Activated T-helper 2 cell treated with anti-CD3 and anti-CD28 coated beads, Interferon-gamma antibody, Interleukin-2, Interleukin-4, amounts not matched to agents 10 μg/mL and 5 μg/mL and 100 μg/mL, durations not matched to agents 14 hours and 24 hours and 36 hours (primary cell): ENCODE measurements around the gene MCAM. TPM values are rescaled to one million over a fixed set of nuclear protein-coding genes. Genes with fewer than 3 reads are reported as not detected.

Experiments
- DNase-seq: peaks from one replicate; pipeline ENCODE4 v3.0.0; 2021; ENCODE audit warnings: low spot score
- H3K27ac Mint-ChIP-seq: one replicate; pipeline ENCODE4 v1.8.0; 2021; ENCODE audit warnings: mixed read lengths
- H3K27me3 Mint-ChIP-seq: one replicate; pipeline ENCODE4 v1.8.0; 2021; ENCODE audit warnings: low read depth, mixed read lengths
- H3K36me3 Mint-ChIP-seq: one replicate; pipeline ENCODE4 v1.8.0; 2021; ENCODE audit warnings: low read depth, mixed read lengths
- H3K4me1 Mint-ChIP-seq: one replicate; pipeline ENCODE4 v1.8.0; 2021; ENCODE audit warnings: low read depth, mixed read lengths
- H3K4me3 Mint-ChIP-seq: one replicate; pipeline ENCODE4 v1.8.0; 2021; ENCODE audit warnings: low read depth, mild to moderate bottlenecking, moderate library complexity, mixed read lengths
- H3K9me3 Mint-ChIP-seq: one replicate; pipeline ENCODE4 v1.8.0; 2021; ENCODE audit warnings: mixed read lengths
- intact Hi-C: fragments of 100-400 bp; cut with micrococcal nuclease; formaldehyde crosslinking; loops from one replicate; pipeline ENCODE4 v1.15.1; 2023
- total RNA-seq: library from RNA; stranded (reverse); gene quantifications from 2 replicates; pipeline ENCODE4 v1.2.3, GENCODE V29; 2022

MCAM gene
- total RNA-seq, 1 donor from 2014 or later: 6.0 TPM

GRCh38 chr11:119306373-119306890, 10.5 kb downstream of the MCAM start:
- DNase-seq: no peak
- H3K27ac Mint-ChIP-seq: peak overlapping the region; percentile 92
- H3K4me1 Mint-ChIP-seq: peaks cover 24% of the 10 kb centered on the region
- intact Hi-C loops: loop anchor here (2.0 kb wide), 1 partner anchor 44 kb away; no protein-coding TSS in a partner anchor
- H3K9me3 Mint-ChIP-seq: no peaks in the 10 kb centered on the region
- H3K27me3 Mint-ChIP-seq: no peaks in the 10 kb centered on the region
- peak overlapping the region; percentile 31 for H3K4me3 Mint-ChIP-seq
- peaks cover 45% of the 10 kb centered on the region for H3K36me3 Mint-ChIP-seq

DNA sequence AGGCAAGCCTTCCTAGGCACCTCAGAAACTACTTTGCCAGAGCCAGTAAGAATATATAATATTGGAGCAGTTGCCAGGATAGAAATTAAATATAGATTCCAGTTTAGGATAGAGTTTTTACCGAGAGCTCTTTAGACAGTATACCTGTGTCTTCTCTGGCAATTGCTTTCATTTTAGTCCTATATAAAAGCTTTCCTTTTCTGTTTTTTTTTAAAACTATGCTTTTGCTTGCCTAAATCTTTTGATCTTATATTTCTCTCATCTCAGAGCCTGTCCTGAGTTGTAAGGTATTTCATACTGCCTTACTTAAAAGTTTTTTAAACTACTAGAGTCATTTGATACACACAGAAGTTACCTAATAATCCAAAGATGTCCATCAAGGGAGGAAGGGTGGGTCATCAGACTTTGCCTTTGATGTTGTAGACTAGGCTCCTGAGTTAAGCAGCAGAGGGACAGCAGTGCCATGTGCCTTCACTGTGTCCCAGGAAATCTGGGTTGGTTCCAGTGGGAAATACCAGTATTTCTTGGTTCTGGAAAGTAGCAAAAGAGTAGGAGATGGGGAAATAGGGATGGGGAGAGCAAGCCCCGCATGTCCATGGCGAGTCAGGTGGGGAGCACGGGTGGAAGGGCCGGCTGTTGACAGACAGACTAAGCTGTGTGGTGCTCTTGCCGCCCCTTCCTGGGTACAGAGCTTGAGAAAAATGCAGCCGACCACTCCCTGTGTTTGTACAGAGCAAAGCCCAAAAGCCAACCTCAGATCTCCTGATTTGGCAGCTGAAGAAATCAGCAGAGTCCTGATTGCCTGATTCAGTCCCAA, 11.2 kb downstream of the MCAM start:
- intact Hi-C loops: loop anchor here (2.0 kb wide), 1 partner anchor 43 kb away; no protein-coding TSS in a partner anchor
- Mint-ChIP-seq H3K9me3 (no peaks in the 10 kb centered on the region), H3K27ac (peak overlapping the region; percentile 92), H3K27me3 (no peaks in the 10 kb centered on the region), H3K4me1 (peaks cover 24% of the 10 kb centered on the region), H3K36me3 (peaks cover 51% of the 10 kb centered on the region), H3K4me3 (no peak overlapping the region)
- no peak for DNase-seq

- Mint-ChIP-seq H3K27me3 (no peaks in the 10 kb centered on the region), H3K36me3 (peaks cover 75% of the 10 kb centered on the region), H3K4me3 (no peak overlapping the region), H3K4me1 (peaks cover 24% of the 10 kb centered on the region), H3K27ac (no peak overlapping the region), H3K9me3 (no peaks in the 10 kb centered on the region)
- no peak for DNase-seq
- intact Hi-C loops: loop anchor here (2.0 kb wide), 1 partner anchor 14 kb away; no protein-coding TSS in a partner anchor
Measured at GRCh38 chr11:119303227-119303718, 13.7 kb downstream of the MCAM start.

- no peaks in the 10 kb centered on the region for H3K27me3 Mint-ChIP-seq
- peaks cover 89% of the 10 kb centered on the region for H3K36me3 Mint-ChIP-seq
- H3K4me3 Mint-ChIP-seq: no peak overlapping the region
- no peaks in the 10 kb centered on the region for H3K9me3 Mint-ChIP-seq
- no peak for DNase-seq
- H3K27ac Mint-ChIP-seq: no peak overlapping the region
- peaks cover 5% of the 10 kb centered on the region for H3K4me1 Mint-ChIP-seq
- intact Hi-C loops: no loop called here
Measured at GRCh38 chr11:119300198-119300964, 16.5 kb downstream of the MCAM start.

GRCh38 chr11:119299416-119299815, 17.5 kb downstream of the MCAM start:
- intact Hi-C loops: no loop called here
- Mint-ChIP-seq H3K36me3 (peaks cover 82% of the 10 kb centered on the region), H3K9me3 (no peaks in the 10 kb centered on the region), H3K4me1 (no peaks in the 10 kb centered on the region), H3K4me3 (no peak overlapping the region), H3K27me3 (no peaks in the 10 kb centered on the region), H3K27ac (no peak overlapping the region)
- no peak for DNase-seq

- Mint-ChIP-seq H3K4me3 (no peak overlapping the region), H3K36me3 (peaks cover 76% of the 10 kb centered on the region), H3K27ac (no peak overlapping the region), H3K4me1 (no peaks in the 10 kb centered on the region), H3K9me3 (no peaks in the 10 kb centered on the region), H3K27me3 (no peaks in the 10 kb centered on the region)
- DNase-seq: no peak
- intact Hi-C loops: no loop called here
Measured at GRCh38 chr11:119298726-119299125, 18.2 kb downstream of the MCAM start.

DNA sequence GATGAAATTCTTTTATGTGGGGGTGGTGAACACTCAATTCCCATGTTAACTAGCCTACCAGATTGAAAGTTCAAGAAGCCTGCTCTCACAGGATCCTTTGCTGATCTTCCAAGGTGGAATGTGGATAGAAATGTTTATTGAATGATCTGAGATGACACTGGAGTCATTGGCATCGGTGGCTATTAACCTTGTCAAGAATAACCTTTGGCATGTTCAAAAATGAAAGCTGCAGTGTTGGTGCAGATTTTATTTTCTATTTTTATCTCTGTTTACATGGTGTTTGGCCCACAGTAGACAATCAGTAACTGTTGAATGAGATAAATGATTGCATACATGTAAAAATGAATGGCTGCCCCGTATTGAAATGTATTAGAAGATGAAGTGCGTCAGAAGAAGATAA, 19.0 kb downstream of the MCAM start:
- no peaks in the 10 kb centered on the region for H3K9me3 Mint-ChIP-seq
- H3K27ac Mint-ChIP-seq: no peak overlapping the region
- intact Hi-C loops: no loop called here

GRCh38 chr11:119295178-119295577, 21.8 kb downstream of the MCAM start:
- H3K4me1 Mint-ChIP-seq: no peaks in the 10 kb centered on the region
- no peak overlapping the region for H3K4me3 Mint-ChIP-seq
- peaks cover 65% of the 10 kb centered on the region for H3K36me3 Mint-ChIP-seq
- no peaks in the 10 kb centered on the region for H3K9me3 Mint-ChIP-seq
- H3K27ac Mint-ChIP-seq: no peak overlapping the region
- DNase-seq: no peak
- no peaks in the 10 kb centered on the region for H3K27me3 Mint-ChIP-seq
- intact Hi-C loops: no loop called here

More for the DNA sequence above, 19.0 kb downstream of the MCAM start:
- Mint-ChIP-seq H3K36me3 (peaks cover 72% of the 10 kb centered on the region), H3K4me1 (no peaks in the 10 kb centered on the region), H3K27me3 (no peaks in the 10 kb centered on the region), H3K4me3 (no peak overlapping the region)
- no peak for DNase-seq

- Mint-ChIP-seq H3K4me1 (no peaks in the 10 kb centered on the region), H3K4me3 (no peak overlapping the region), H3K27me3 (no peaks in the 10 kb centered on the region), H3K27ac (no peak overlapping the region), H3K36me3 (peaks cover 57% of the 10 kb centered on the region), H3K9me3 (no peaks in the 10 kb centered on the region)
- intact Hi-C loops: no loop called here
- no peak for DNase-seq
Measured at GRCh38 chr11:119293461-119293860, 23.5 kb downstream of the MCAM start.

- Mint-ChIP-seq H3K4me1 (no peaks in the 10 kb centered on the region), H3K27ac (no peak overlapping the region), H3K36me3 (peaks cover 60% of the 10 kb centered on the region), H3K9me3 (no peaks in the 10 kb centered on the region), H3K27me3 (no peaks in the 10 kb centered on the region), H3K4me3 (no peak overlapping the region)
- DNase-seq: no peak
- intact Hi-C loops: no loop called here
Measured at GRCh38 chr11:119290894-119291497, 25.9 kb downstream of the MCAM start.

DNA sequence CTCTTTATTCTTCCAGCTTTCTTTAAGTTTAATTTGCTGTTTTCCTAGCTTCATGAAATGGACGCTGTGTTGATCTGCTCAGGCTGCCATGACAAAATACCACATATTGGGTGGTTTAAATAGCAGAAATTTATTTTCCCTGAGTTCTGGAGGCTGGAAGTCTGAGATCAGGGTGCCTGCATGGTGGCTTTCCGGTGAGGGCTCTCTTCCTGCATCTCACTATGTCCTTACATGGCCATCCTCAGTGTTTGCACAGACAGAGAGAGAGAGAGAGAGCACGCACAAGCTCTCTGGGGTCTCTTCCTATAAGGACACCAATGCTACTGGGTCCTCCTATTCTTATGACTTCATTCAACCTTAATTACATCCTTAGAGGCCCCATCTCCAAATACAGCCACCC, 28.7 kb downstream of the MCAM start:
- Mint-ChIP-seq H3K9me3 (no peaks in the 10 kb centered on the region), H3K36me3 (peaks cover 67% of the 10 kb centered on the region), H3K27me3 (no peaks in the 10 kb centered on the region), H3K4me3 (no peak overlapping the region), H3K27ac (no peak overlapping the region), H3K4me1 (peaks cover 11% of the 10 kb centered on the region)
- intact Hi-C loops: loop anchor here (2.0 kb wide), 1 partner anchor 15 kb away; no protein-coding TSS in a partner anchor
- DNase-seq: no peak

DNA sequence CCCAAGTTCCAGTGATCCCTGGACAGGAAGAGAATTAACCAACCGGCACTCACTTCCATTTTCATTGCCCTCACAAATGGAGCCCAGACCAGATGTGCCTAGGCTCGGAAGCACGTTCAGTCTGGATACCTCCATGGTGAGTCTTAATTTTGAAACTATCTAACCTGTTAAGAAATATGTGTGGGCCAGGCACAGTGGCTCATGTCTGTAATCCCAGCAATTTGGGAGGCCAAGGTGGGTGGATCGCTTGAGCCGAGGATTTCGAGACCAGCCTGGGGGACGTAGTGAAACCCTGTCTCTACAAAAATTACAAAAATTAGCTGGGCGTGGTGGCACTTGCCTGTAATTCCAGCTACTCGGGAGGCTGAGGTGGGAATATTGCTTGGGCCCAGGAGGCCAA, 31.5 kb downstream of the MCAM start:
- H3K4me3 Mint-ChIP-seq: no peak overlapping the region
- H3K36me3 Mint-ChIP-seq: peaks cover 57% of the 10 kb centered on the region
- DNase-seq: no peak
- H3K27ac Mint-ChIP-seq: no peak overlapping the region
- intact Hi-C loops: loop anchor here (2.0 kb wide), 2 partner anchors 19 to 89 kb away; no protein-coding TSS in a partner anchor
- no peaks in the 10 kb centered on the region for H3K27me3 Mint-ChIP-seq
- peaks cover 25% of the 10 kb centered on the region for H3K4me1 Mint-ChIP-seq
- H3K9me3 Mint-ChIP-seq: no peaks in the 10 kb centered on the region
